Kidney epithelial cell (primary cell): Measurements from ENCODE around the gene OR2V2. TPM values are rescaled to one million over a fixed set of nuclear protein-coding genes. Genes with fewer than 3 reads are reported as not detected.
"Not testable (repeated sequence)": the region's sequence is repeated elsewhere in the genome, so short reads cannot be mapped to it uniquely, and the experiment has no call there.

Experiments
- DNase-seq: peaks from one replicate; pipeline ENCODE4 v3.0.0-alpha.2; 2010; ENCODE audit warnings: low read depth
- H3K27me3 ChIP-seq: 2 replicates; pipeline ENCODE4 v1.6.0; 2011; ENCODE audit warnings: low read length; ENCODE audit not compliant: control insufficient read depth, insufficient read depth
- H3K36me3 ChIP-seq: 2 replicates; pipeline ENCODE4 v1.5.1; 2011; ENCODE audit warnings: low read length; ENCODE audit not compliant: control insufficient read depth, insufficient read depth
- H3K4me3 ChIP-seq: 2 replicates; pipeline ENCODE4 v1.5.1; 2011; ENCODE audit warnings: low read depth, mild to moderate bottlenecking, control low read depth, low read length
- total RNA-seq: library from RNA; depleted of rRNA; stranded (reverse); fragments of >200 nt; gene quantifications from 2 replicates; pipeline ENCODE4 v1.2.3, GENCODE V29; 2015
- TF ChIP-seq, protein P1 (sequence below): IDR thresholded peaks from 2 replicates; pipeline ENCODE4 v1.5.1; 2011; ENCODE audit warnings: mild to moderate bottlenecking, moderate library complexity, low read length, control low read depth, inconsistent platforms; ENCODE audit not compliant: insufficient read depth, poor library complexity, severe bottlenecking

The OR2V2 gene
- total RNA-seq, 1 donor from 2014 or later, result not detected

- DNase-seq, result no peak
- TF ChIP-seq, protein P1, sequence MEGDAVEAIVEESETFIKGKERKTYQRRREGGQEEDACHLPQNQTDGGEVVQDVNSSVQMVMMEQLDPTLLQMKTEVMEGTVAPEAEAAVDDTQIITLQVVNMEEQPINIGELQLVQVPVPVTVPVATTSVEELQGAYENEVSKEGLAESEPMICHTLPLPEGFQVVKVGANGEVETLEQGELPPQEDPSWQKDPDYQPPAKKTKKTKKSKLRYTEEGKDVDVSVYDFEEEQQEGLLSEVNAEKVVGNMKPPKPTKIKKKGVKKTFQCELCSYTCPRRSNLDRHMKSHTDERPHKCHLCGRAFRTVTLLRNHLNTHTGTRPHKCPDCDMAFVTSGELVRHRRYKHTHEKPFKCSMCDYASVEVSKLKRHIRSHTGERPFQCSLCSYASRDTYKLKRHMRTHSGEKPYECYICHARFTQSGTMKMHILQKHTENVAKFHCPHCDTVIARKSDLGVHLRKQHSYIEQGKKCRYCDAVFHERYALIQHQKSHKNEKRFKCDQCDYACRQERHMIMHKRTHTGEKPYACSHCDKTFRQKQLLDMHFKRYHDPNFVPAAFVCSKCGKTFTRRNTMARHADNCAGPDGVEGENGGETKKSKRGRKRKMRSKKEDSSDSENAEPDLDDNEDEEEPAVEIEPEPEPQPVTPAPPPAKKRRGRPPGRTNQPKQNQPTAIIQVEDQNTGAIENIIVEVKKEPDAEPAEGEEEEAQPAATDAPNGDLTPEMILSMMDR, result no peak
These were observed 19.9 kb upstream of the OR2V2 start for GRCh38 chr5:181127456-181127855.

DNA sequence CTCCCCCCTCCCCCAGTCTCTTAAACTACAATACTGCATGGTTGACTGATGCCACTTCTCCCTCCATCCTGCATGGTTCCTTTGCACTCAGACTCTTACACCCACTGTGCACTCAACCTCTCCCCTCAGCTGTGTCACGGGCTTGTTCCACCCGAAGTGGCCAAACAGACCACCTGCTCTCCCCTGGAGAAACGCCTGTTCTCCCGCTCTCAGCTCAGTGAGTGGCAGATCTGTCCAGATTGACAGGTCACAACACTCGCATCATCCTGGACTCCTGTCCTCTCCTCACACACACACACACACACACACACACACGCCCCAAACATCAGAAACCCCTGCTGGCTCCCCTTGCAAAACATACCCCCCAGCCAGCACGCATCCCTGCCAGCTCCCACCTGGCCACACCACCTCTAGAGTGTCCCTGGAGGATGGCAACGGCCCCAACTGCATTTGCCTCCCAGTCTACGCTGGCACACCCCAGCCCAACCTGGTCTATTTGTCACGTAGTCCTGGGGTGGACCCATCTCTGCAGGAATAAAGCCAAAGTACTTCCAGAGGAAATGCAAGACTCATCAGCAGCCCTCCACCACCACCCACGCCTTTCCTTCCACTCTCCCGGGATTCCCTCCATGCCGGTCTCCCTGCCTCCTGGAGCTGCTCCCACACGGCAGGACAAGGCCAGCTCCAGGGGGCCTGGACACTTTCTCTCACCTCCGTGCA lies 19.3 kb upstream of the OR2V2 start:
- TF ChIP-seq, protein P1, result no peak
- Histone ChIP-seq H3K36me3 (no peaks in the 10 kb centered on the region), H3K4me3 (no peak overlapping the region), H3K27me3 (peaks cover 8% of the 10 kb centered on the region)
- DNase-seq, result no peak

More at GRCh38 chr5:181127456-181127855, 19.9 kb upstream of the OR2V2 start:
- peaks cover 8% of the 10 kb centered on the region for H3K27me3 ChIP-seq
- no peak overlapping the region for H3K4me3 ChIP-seq
- no peaks in the 10 kb centered on the region for H3K36me3 ChIP-seq

DNA sequence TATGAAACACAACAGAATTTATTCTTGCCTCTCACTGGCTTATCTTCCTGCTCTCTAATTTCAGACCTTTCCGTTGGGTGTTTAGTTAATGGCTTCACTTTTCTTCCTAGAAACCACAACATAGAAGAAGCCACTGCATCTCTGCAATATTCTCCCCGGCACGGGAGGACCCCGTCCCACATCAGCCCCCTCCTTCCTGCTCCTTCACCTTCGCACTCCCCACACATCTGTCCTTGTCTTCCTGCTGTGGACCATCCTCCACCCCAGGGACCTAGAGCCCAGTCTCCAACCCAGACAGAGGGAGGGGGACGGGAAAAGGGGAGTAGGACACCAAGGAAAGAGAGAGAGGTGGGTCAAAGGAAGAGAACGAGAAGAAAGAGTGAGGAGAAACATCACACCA lies 17.8 kb upstream of the OR2V2 start:
- DNase-seq, result no peak
- no peak overlapping the region for H3K4me3 ChIP-seq
- peaks cover 8% of the 10 kb centered on the region for H3K27me3 ChIP-seq
- TF ChIP-seq, protein P1, result no peak
- H3K36me3 ChIP-seq, result no peaks in the 10 kb centered on the region

GRCh38 chr5:181130081-181130480 lies 17.3 kb upstream of the OR2V2 start:
- not testable (repeated sequence) for H3K36me3 ChIP-seq, H3K27me3 ChIP-seq, DNase-seq, H3K4me3 ChIP-seq

GRCh38 chr5:181130832-181131496 lies 16.4 kb upstream of the OR2V2 start, which contains the start of gene OR2V1:
Gene OR2V1 (minus strand): TSS chr5:181131169. CDS start chr5:181125304, 5,865 bp downstream.
- no peak for DNase-seq
- Histone ChIP-seq H3K36me3 (no peaks in the 10 kb centered on the region), H3K27me3 (peaks cover 8% of the 10 kb centered on the region), H3K4me3 (no peak within 1 kb of the TSS)
- TF ChIP-seq, protein P1, result no peak

DNA sequence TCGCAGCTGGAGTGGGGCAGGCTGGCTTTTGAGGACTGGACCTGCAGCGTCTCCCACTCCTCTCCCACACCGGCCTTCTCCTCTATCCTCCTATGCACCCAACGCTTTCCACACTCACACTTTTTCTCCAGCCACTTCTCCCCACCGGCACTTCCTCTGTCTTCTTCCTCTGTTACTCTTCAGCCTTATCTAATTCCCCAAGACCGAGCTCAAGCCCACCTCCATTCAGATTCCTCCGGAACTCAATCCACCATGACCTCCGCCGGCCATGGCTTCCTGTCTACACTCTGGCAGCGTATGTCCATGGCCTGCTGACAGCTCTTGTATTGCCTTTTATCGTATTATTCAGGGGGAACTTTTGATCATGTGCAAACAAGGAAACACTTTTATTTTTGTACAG lies 15.9 kb upstream of the OR2V2 start:
- Histone ChIP-seq H3K36me3 (no peaks in the 10 kb centered on the region), H3K27me3 (peaks cover 8% of the 10 kb centered on the region), H3K4me3 (no peak overlapping the region)
- DNase-seq, result no peak
- TF ChIP-seq, protein P1, result no peak
